ENCODE results near the gene TTC21A.

The TTC21A gene

GRCh38 chr3:39122813-39123212 lies 15.3 kb downstream of the TTC21A start:
- DNase-seq: no peak

- DNase-seq: no peak
Measured at GRCh38 chr3:39124876-39125840, 17.7 kb downstream of the TTC21A start.

- DNase-seq: no peak
Measured at GRCh38 chr3:39125841-39126500, 18.5 kb downstream of the TTC21A start.

GRCh38 chr3:39126532-39127071 lies 19.1 kb downstream of the TTC21A start:
- no peak for DNase-seq

GRCh38 chr3:39127269-39127907 lies 19.9 kb downstream of the TTC21A start:
- no peak for DNase-seq

- no peak for DNase-seq
Measured at GRCh38 chr3:39127908-39128304, 20.4 kb downstream of the TTC21A start.

- DNase-seq: no peak
Measured at GRCh38 chr3:39128951-39129350, 21.5 kb downstream of the TTC21A start.

GRCh38 chr3:39130026-39130425 lies 22.5 kb downstream of the TTC21A start:
- no peak for DNase-seq

GRCh38 chr3:39130693-39131265 lies 23.3 kb downstream of the TTC21A start:
- no peak for DNase-seq

- DNase-seq: no peak
Measured at GRCh38 chr3:39132096-39133092, 24.9 kb downstream of the TTC21A start.

- DNase-seq: no peak
Measured at GRCh38 chr3:39133093-39133490, 25.6 kb downstream of the TTC21A start.

GRCh38 chr3:39133822-39134221 lies 26.3 kb downstream of the TTC21A start:
- no peak for DNase-seq

- no peak for DNase-seq
Measured at GRCh38 chr3:39134305-39134704, 26.8 kb downstream of the TTC21A start.

GRCh38 chr3:39135170-39135805 lies 27.8 kb downstream of the TTC21A start:
- DNase-seq: no peak

- DNase-seq: no peak
Measured at GRCh38 chr3:39136533-39137434, 29.3 kb downstream of the TTC21A start.

GRCh38 chr3:39137435-39137936 lies 30.0 kb downstream of the TTC21A start:
- no peak for DNase-seq

- no peak for DNase-seq
Measured at GRCh38 chr3:39137991-39138803, 30.7 kb downstream of the TTC21A start.

- no peak for DNase-seq
Measured at GRCh38 chr3:39138804-39139415, 31.4 kb downstream of the TTC21A start.
